ENCODE measurements around the gene MID2.

DNA sequence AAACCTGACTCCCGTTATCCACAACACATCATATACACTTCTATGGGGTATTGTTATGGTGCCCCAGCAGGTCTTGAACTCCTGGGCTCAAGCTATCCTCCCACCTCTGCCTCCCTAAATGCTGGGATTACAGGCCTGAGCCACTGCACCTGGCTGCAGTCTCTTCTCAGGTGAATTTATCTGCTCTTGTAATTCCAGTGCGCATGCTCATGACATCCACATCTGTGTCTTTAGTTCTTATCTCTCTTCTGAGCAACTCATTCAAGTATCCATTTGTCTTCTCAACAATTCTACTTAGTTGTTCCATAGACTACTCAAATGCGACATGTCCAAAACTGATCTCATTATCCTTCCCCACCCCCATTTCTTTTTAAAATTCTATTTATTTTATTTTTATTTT is 20.5 kb upstream of the MID2 start:
- TF ChIP-seq, protein P1, sequence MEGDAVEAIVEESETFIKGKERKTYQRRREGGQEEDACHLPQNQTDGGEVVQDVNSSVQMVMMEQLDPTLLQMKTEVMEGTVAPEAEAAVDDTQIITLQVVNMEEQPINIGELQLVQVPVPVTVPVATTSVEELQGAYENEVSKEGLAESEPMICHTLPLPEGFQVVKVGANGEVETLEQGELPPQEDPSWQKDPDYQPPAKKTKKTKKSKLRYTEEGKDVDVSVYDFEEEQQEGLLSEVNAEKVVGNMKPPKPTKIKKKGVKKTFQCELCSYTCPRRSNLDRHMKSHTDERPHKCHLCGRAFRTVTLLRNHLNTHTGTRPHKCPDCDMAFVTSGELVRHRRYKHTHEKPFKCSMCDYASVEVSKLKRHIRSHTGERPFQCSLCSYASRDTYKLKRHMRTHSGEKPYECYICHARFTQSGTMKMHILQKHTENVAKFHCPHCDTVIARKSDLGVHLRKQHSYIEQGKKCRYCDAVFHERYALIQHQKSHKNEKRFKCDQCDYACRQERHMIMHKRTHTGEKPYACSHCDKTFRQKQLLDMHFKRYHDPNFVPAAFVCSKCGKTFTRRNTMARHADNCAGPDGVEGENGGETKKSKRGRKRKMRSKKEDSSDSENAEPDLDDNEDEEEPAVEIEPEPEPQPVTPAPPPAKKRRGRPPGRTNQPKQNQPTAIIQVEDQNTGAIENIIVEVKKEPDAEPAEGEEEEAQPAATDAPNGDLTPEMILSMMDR (IDR thresholded peaks at IDR 0.05) = no peak
- TF ChIP-seq POLR2A (IDR thresholded peaks at IDR 0.05) = no peak

All from adrenal gland (tissue), 5 donors.